ENCODE results near the gene ACP4.

GRCh38 chr19:50832666-50833065 lies 42.5 kb downstream of the ACP4 start:
- TF ChIP-seq, protein P1, sequence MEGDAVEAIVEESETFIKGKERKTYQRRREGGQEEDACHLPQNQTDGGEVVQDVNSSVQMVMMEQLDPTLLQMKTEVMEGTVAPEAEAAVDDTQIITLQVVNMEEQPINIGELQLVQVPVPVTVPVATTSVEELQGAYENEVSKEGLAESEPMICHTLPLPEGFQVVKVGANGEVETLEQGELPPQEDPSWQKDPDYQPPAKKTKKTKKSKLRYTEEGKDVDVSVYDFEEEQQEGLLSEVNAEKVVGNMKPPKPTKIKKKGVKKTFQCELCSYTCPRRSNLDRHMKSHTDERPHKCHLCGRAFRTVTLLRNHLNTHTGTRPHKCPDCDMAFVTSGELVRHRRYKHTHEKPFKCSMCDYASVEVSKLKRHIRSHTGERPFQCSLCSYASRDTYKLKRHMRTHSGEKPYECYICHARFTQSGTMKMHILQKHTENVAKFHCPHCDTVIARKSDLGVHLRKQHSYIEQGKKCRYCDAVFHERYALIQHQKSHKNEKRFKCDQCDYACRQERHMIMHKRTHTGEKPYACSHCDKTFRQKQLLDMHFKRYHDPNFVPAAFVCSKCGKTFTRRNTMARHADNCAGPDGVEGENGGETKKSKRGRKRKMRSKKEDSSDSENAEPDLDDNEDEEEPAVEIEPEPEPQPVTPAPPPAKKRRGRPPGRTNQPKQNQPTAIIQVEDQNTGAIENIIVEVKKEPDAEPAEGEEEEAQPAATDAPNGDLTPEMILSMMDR (IDR thresholded peaks at IDR 0.05; ENCODE audit: low read length), result no peak
- TF ChIP-seq EZH2 (optimal IDR thresholded peaks at IDR 0.05; ENCODE audit: low read depth, low read length), result no peak

Measured in MM.1S (cell line).